HL-60 (cell line): ENCODE results near the gene PATE1.
"Not testable (repeated sequence)": the region's sequence is repeated elsewhere in the genome, so short reads cannot be mapped to it uniquely, and the experiment has no call there.

Experiments
- DNase-seq, 2 experiments: peaks; one replicate each; pipeline ENCODE4 v3.0.0-alpha.2; 2010 to 2020; ENCODE audit warnings: low read depth in 1 of 2, low spot score in 1 of 2
- H3K27ac ChIP-seq: fragments of 250-450 bp; sonication (Bioruptor Pico); replicated peaks from 2 replicates; pipeline ENCODE4 v1.5.1; 2020; ENCODE audit warnings: mild to moderate bottlenecking, moderate library complexity
- H3K27me3 ChIP-seq: fragments of 250-450 bp; sonication (Bioruptor Pico); 2 replicates; pipeline ENCODE4 v1.5.1; 2021; ENCODE audit warnings: mild to moderate bottlenecking, moderate library complexity; ENCODE audit not compliant: insufficient read depth, poor library complexity, severe bottlenecking
- H3K4me3 ChIP-seq: replicated peaks from 2 replicates; pipeline ENCODE4 v1.5.1; 2011; ENCODE audit warnings: mild to moderate bottlenecking, control low read depth, low read length; ENCODE audit not compliant: insufficient read depth
- CTCF ChIP-seq: IDR thresholded peaks from one replicate; pipeline ENCODE4 v1.5.1; 2011; ENCODE audit warnings: low read length, control low read depth, inconsistent platforms; ENCODE audit not compliant: insufficient read depth
- GABPA ChIP-seq: IDR thresholded peaks from 2 replicates; pipeline ENCODE4 v1.6.1; 2012; ENCODE audit warnings: low read depth
- POLR2AphosphoS5 ChIP-seq: IDR thresholded peaks from 2 replicates; pipeline ENCODE4 v1.6.1; 2012; ENCODE audit warnings: low read depth
- REST ChIP-seq: IDR thresholded peaks from 2 replicates; pipeline ENCODE4 v1.6.1; 2012; ENCODE audit warnings: low read depth; ENCODE audit not compliant: insufficient replicate concordance
- SPI1 ChIP-seq: IDR thresholded peaks from 2 replicates; pipeline ENCODE4 v1.6.1; 2012; ENCODE audit warnings: low read depth, mild to moderate bottlenecking, borderline replicate concordance
- long read RNA-seq: library from polyadenylated mRNA; unstranded; transcript quantifications from one replicate; pipeline ENCODE4 v2.0.0, GENCODE V29; 2020

The PATE1 gene
- long read RNA-seq = 0 reads

GRCh38 chr11:125745979-125746378 lies at the start of gene PATE1:
TSS of gene PATE1 (plus strand) at chr11:125746279. CDS start at chr11:125746305, 26 bp downstream.
- DNase-seq = no peak
- TF ChIP-seq REST = no peak
- TF ChIP-seq SPI1 = no peak
- TF ChIP-seq CTCF = no peak
- no peak for TF ChIP-seq GABPA
- no peak for TF ChIP-seq POLR2AphosphoS5
- H3K4me3 ChIP-seq = no peak within 1 kb of the TSS
- peaks cover 12% of the 10 kb centered on the region for H3K27me3 ChIP-seq
- no peak within 1 kb of the TSS for H3K27ac ChIP-seq

- no peak overlapping the region for H3K4me3 ChIP-seq
- H3K27me3 ChIP-seq = no peaks in the 10 kb centered on the region
- TF ChIP-seq GABPA = no peak
- no peak for TF ChIP-seq CTCF
- TF ChIP-seq SPI1 = no peak
- TF ChIP-seq POLR2AphosphoS5 = no peak
- TF ChIP-seq REST = no peak
- no peak overlapping the region for H3K27ac ChIP-seq
- no peak for DNase-seq
These were observed 45.0 kb upstream of the PATE1 start for GRCh38 chr11:125701018-125701610.

- Histone ChIP-seq H3K4me3 (no peak overlapping the region), H3K27me3 (no peaks in the 10 kb centered on the region), H3K27ac (no peak overlapping the region)
- DNase-seq = no peak
- TF ChIP-seq SPI1 = no peak
These were observed 44.0 kb upstream of the PATE1 start for GRCh38 chr11:125701858-125702621.

- not testable (repeated sequence) for DNase-seq, H3K27ac ChIP-seq, H3K4me3 ChIP-seq, H3K27me3 ChIP-seq
These were observed 41.4 kb upstream of the PATE1 start for GRCh38 chr11:125704686-125705085.

GRCh38 chr11:125720781-125721180 lies 25.3 kb upstream of the PATE1 start:
- no peak overlapping the region for H3K4me3 ChIP-seq
- TF ChIP-seq CTCF (no peak), GABPA (no peak), POLR2AphosphoS5 (no peak), REST (no peak)

More at GRCh38 chr11:125720781-125721180, 25.3 kb upstream of the PATE1 start:
- peaks cover 4% of the 10 kb centered on the region for H3K27me3 ChIP-seq
- DNase-seq = no peak
- no peak overlapping the region for H3K27ac ChIP-seq
